Upper lobe of right lung (tissue), 1 donor: Measurements from ENCODE around the gene IFT172. TPM values are rescaled to one million over a fixed set of nuclear protein-coding genes. Genes with fewer than 3 reads are reported as not detected.
A peak's percentile ranks its signal among the peaks of the same experiment; 100 is the strongest.

Source experiments
- ATAC-seq: fragments of 200-7000 bp; cut with Tn5 transposase; one replicate; pipeline ENCODE4 v1.9.1; 2020; ENCODE audit warnings: mild to moderate bottlenecking, moderate library complexity
- DNase-seq: peaks from one replicate; pipeline ENCODE4 v3.0.0-alpha.2; 2020
- H3K27ac ChIP-seq: fragments of 200-600 bp; one replicate; pipeline ENCODE4 v1.8.0; 2022
- H3K27me3 ChIP-seq: fragments of 200-600 bp; one replicate; pipeline ENCODE4 v1.8.0; 2022; ENCODE audit warnings: mild to moderate bottlenecking
- H3K36me3 ChIP-seq: fragments of 200-600 bp; one replicate; pipeline ENCODE4 v1.8.0; 2022
- H3K4me1 ChIP-seq: fragments of 200-600 bp; one replicate; pipeline ENCODE4 v1.8.0; 2022
- H3K4me3 ChIP-seq: fragments of 200-600 bp; one replicate; pipeline ENCODE4 v1.8.0; 2022; ENCODE audit warnings: mild to moderate bottlenecking
- H3K9me3 ChIP-seq: fragments of 200-600 bp; one replicate; pipeline ENCODE4 v1.8.0; 2022
- intact Hi-C: fragments of 100-400 bp; cut with DNase I; formaldehyde crosslinking; loops from one replicate; pipeline ENCODE4 v1.11.0; 2022
- total RNA-seq: library from RNA; stranded (reverse); fragmentation: NEBNext Ultra II Directional; extraction: Animal tissue kit (Norgen Biotek cat#: 25700); gene quantifications from one replicate; pipeline ENCODE4 v1.2.1, GENCODE V29; 2021
- TF ChIP-seq, protein P1 (sequence below): fragments of 200-600 bp; IDR thresholded peaks from one replicate; pipeline ENCODE4 v1.8.0; 2022; ENCODE audit warnings: antibody characterized with exemption
- donor health status: DM: no; HTN: yes; CAD: no; lungs with severe emphysema.

The IFT172 gene
- total RNA-seq, 1 donor from 2014 or later = 19.2 TPM

DNA sequence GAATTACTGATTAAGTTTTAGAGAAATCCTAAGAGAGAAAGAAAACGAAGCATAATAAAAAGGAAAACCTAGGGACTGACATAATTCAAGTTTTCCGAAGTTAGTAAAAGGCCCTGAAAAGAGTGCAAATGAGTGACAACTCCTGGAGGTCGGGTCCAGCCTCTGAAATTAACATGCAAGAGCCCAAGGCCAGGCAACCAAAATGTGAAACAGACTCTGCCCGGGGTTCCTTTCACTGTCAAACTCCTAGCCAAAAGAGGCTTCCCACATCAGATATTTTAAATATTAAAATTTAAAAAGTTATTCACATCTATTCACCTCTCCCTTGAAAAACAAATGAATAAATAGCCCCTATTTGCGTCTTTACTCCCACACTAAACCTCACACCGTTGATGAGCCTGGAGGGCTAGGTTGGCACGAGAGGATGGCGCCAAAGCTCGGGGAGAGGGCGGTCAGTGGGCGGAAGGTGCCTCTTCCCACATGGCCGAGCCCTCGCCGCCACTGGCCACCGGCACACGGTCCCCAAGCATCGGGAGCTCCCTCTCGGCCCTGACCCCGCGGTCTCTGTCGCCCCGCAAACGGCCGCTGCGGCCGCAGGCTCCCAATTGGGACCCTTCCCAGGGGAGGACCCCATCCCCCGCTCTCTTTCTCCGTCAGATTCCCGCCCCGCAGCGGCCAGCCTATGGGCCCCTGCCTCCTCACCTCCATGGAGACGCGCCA, 80.8 kb downstream of the IFT172 start:
- H3K36me3 ChIP-seq = no peaks in the 10 kb centered on the region
- H3K9me3 ChIP-seq = no peaks in the 10 kb centered on the region
- H3K27ac ChIP-seq = peak overlapping the region; percentile 90
- peaks cover 20% of the 10 kb centered on the region for H3K4me1 ChIP-seq
- H3K27me3 ChIP-seq = no peaks in the 10 kb centered on the region
- ATAC-seq (peak; percentile 42), DNase-seq (no peak)
- intact Hi-C loops = no loop called here
- H3K4me3 ChIP-seq = peak overlapping the region; percentile 100
- TF ChIP-seq, protein P1, sequence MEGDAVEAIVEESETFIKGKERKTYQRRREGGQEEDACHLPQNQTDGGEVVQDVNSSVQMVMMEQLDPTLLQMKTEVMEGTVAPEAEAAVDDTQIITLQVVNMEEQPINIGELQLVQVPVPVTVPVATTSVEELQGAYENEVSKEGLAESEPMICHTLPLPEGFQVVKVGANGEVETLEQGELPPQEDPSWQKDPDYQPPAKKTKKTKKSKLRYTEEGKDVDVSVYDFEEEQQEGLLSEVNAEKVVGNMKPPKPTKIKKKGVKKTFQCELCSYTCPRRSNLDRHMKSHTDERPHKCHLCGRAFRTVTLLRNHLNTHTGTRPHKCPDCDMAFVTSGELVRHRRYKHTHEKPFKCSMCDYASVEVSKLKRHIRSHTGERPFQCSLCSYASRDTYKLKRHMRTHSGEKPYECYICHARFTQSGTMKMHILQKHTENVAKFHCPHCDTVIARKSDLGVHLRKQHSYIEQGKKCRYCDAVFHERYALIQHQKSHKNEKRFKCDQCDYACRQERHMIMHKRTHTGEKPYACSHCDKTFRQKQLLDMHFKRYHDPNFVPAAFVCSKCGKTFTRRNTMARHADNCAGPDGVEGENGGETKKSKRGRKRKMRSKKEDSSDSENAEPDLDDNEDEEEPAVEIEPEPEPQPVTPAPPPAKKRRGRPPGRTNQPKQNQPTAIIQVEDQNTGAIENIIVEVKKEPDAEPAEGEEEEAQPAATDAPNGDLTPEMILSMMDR = no peak

DNA sequence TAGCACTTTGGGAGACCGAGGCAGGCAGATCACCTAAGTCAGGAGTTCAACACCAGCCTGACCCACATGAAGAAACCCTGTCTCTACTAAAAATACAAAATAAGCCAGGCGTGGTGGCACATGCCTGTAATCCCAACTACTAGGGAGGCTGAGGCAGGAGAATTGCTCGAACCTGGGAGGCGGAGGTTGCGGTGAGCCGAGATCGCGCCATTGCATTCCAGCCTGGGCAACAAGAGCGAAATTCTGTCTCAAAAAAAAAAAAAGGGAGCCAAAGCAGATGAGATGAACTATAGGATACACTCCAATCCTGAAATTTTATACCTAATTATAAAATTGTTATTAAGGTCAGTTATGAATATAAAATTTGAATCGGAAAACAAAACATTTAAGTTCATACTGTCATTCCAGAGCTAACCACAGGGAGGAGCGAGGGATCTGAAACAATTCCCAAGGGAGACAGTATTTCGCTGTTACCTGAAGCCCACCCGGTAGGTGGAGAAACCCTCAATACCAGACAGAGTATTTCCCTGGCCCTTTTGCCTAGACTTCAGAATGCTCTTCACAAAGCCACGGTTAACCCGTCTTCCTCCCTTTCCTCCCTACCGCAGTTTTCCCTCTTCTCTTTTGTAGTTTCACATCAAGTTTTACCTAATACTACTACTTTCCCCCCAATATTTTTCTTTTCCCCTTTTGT, 81.6 kb downstream of the IFT172 start:
- Histone ChIP-seq H3K4me3 (peak overlapping the region; percentile 100), H3K36me3 (no peaks in the 10 kb centered on the region), H3K27ac (peak overlapping the region; percentile 90), H3K4me1 (peaks cover 20% of the 10 kb centered on the region), H3K9me3 (no peaks in the 10 kb centered on the region), H3K27me3 (no peaks in the 10 kb centered on the region)
- no peak for ATAC-seq
- no peak for DNase-seq
- TF ChIP-seq, protein P1 = peak; percentile 53
- intact Hi-C loops = no loop called here

DNA sequence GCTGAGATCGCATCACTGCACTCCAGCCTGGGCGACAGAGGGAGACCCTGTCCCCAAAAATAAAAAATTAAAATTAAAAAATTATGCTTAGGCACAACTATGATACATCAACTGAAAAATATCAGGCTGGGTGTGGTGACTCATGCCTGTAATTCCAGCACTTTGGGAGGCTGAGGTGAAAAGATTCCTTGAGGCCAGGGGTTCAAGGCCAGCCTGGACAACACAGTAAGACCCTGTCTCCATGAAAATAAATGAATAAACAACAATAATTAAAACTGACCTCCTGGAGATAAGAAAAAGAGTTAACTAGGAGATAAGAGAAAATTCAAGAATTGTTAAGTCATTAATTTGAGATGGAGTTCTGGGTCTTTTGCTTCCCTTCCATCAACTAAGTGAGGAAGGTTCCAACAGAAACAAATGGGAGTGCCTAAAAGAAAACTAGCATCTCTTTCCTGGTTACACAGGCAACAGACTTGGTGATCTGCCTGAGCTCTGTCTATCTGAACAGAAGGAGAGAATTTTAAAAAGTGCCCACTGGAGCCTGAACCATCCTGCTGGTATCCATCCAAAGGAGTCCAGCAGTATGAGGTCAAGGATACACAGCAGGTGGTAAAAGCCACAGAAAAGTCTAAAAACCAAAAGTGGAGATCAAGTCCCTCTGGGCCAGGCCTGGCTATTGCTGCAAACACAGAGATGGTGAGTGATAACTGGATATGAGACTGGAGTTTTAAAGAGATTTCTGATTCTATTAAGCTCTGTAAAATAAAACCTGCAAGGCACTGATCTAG, 89.0 kb downstream of the IFT172 start:
- Histone ChIP-seq H3K4me3 (no peak overlapping the region), H3K27ac (no peak overlapping the region), H3K4me1 (no peaks in the 10 kb centered on the region), H3K36me3 (no peaks in the 10 kb centered on the region), H3K9me3 (no peaks in the 10 kb centered on the region), H3K27me3 (no peaks in the 10 kb centered on the region)
- intact Hi-C loops = no loop called here
- ATAC-seq = no peak
- no peak for DNase-seq
- TF ChIP-seq, protein P1 = no peak

DNA sequence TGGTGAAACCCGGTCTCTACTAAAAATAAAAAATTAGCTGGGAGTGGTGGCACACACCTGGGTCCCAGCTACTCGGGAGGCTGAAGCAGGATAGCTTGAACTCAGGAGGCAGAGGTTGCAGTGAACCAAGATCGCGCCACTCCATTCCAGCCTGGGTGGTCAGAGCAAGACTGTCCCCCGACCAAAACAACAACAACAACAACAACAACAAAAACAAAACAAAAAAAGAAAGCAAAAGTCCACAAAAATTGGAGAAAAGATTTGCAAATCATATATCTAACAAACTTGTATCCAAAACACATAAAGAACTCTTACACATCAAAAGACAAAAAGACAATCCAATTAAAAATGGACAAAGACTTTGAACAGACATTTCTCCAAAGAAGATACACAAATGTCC, 90.6 kb downstream of the IFT172 start:
- DNase-seq (no peak), ATAC-seq (no peak)
- Histone ChIP-seq H3K4me1 (no peaks in the 10 kb centered on the region), H3K36me3 (no peaks in the 10 kb centered on the region), H3K27ac (no peak overlapping the region), H3K4me3 (no peak overlapping the region), H3K27me3 (no peaks in the 10 kb centered on the region), H3K9me3 (no peaks in the 10 kb centered on the region)
- intact Hi-C loops = no loop called here
- TF ChIP-seq, protein P1 = no peak

Other genes starting within 250 kb of the IFT172 start
- 0.58 TPM for gene SLC30A3, start 226.7 kb downstream of the IFT172 start, total RNA-seq
- gene DNAJC5G, start 214.3 kb downstream of the IFT172 start, total RNA-seq = not detected
- gene TRIM54, start 207.3 kb downstream of the IFT172 start, total RNA-seq = not detected
- 2.8 TPM for gene UCN, start 181.3 kb downstream of the IFT172 start, total RNA-seq
- 80.4 TPM for gene MPV17, start 166.6 kb downstream of the IFT172 start, total RNA-seq
- 54.4 TPM for gene GTF3C2, start 133.0 kb downstream of the IFT172 start, total RNA-seq
- gene EIF2B4, start 119.4 kb downstream of the IFT172 start, total RNA-seq = 35.0 TPM
- 97.6 TPM for gene SNX17, start 119.1 kb downstream of the IFT172 start, total RNA-seq
- gene ZNF513, start 109.0 kb downstream of the IFT172 start, total RNA-seq = 14.2 TPM
- 51.8 TPM for gene PPM1G, start 80.2 kb downstream of the IFT172 start, total RNA-seq
- gene NRBP1, start 61.1 kb downstream of the IFT172 start, total RNA-seq = 75.8 TPM
- gene KRTCAP3, start 47.4 kb downstream of the IFT172 start, total RNA-seq = 22.5 TPM
- gene FNDC4, start 5.5 kb upstream of the IFT172 start, total RNA-seq = 2.0 TPM
- not detected for gene GCKR, start 7.1 kb upstream of the IFT172 start, total RNA-seq
- gene ZNF512, start 93.3 kb upstream of the IFT172 start, total RNA-seq = 30.8 TPM
- 4.2 TPM for gene CCDC121, start 139.3 kb upstream of the IFT172 start, total RNA-seq
- gene GPN1, start 139.3 kb upstream of the IFT172 start, total RNA-seq = 23.4 TPM
- 30.5 TPM for gene SUPT7L, start 173.9 kb upstream of the IFT172 start, total RNA-seq
- 18.7 TPM for gene SLC4A1AP, start 174.1 kb upstream of the IFT172 start, total RNA-seq